Mesendoderm (in vitro differentiated cells): ENCODE results near the gene SYNE4.

Experiments
- DNase-seq: peaks from one replicate; pipeline ENCODE4 v3.0.0; 2013
- H2AK5ac ChIP-seq: 2 replicates; pipeline ENCODE4 v1.6.1; 2013; ENCODE audit warnings: low read length, inconsistent platforms
- H2BK120ac ChIP-seq: 2 replicates; pipeline ENCODE4 v1.6.1; 2013; ENCODE audit warnings: low read depth, mild to moderate bottlenecking, low read length, moderate library complexity, mixed read lengths
- H2BK15ac ChIP-seq: replicated peaks from 2 replicates; pipeline ENCODE4 v1.6.1; 2013; ENCODE audit warnings: low read depth, mild to moderate bottlenecking, moderate library complexity
- H2BK5ac ChIP-seq: 2 replicates; pipeline ENCODE4 v1.6.1; 2013; ENCODE audit warnings: low read length, inconsistent platforms
- H3K18ac ChIP-seq: 2 replicates; pipeline ENCODE4 v1.6.1; 2013; ENCODE audit warnings: mild to moderate bottlenecking, low read length, mixed read lengths
- H3K23ac ChIP-seq: one replicate; pipeline ENCODE4 v1.6.1; 2013; ENCODE audit warnings: low read length
- H3K27ac ChIP-seq: 2 replicates; pipeline ENCODE4 v1.5.1; 2013; ENCODE audit warnings: low read depth, mild to moderate bottlenecking, inconsistent platforms, low read length, moderate library complexity
- H3K27me3 ChIP-seq: 2 replicates; pipeline ENCODE4 v1.6.1; 2013; ENCODE audit warnings: low read length, control low read depth, mild to moderate bottlenecking, inconsistent platforms; ENCODE audit not compliant: insufficient read depth, poor library complexity
- H3K36me3 ChIP-seq: 2 replicates; pipeline ENCODE4 v1.6.1; 2013; ENCODE audit warnings: low read length, inconsistent platforms; ENCODE audit not compliant: control insufficient read depth, insufficient read depth
- H3K4ac ChIP-seq: one replicate; pipeline ENCODE4 v1.6.1; 2013; ENCODE audit warnings: low read depth, mild to moderate bottlenecking, low read length, moderate library complexity
- H3K4me1 ChIP-seq: 2 replicates; pipeline ENCODE4 v1.6.1; 2013; ENCODE audit warnings: low read depth, low read length, inconsistent platforms; ENCODE audit not compliant: control insufficient read depth
- H3K4me2 ChIP-seq: 2 replicates; pipeline ENCODE4 v1.6.1; 2013; ENCODE audit warnings: low read length
- H3K4me3 ChIP-seq: 2 replicates; pipeline ENCODE4 v1.5.1; 2013; ENCODE audit warnings: mild to moderate bottlenecking, low read length
- H3K56ac ChIP-seq: one replicate; pipeline ENCODE4 v1.6.1; 2013; ENCODE audit warnings: low read length
- H3K79me1 ChIP-seq: 2 replicates; pipeline ENCODE4 v1.6.1; 2013; ENCODE audit warnings: low read length, inconsistent platforms
- H3K79me2 ChIP-seq: 2 replicates; pipeline ENCODE4 v1.6.1; 2013; ENCODE audit warnings: mild to moderate bottlenecking, low read length; ENCODE audit not compliant: control insufficient read depth, insufficient read depth
- H3K9ac ChIP-seq: 2 replicates; pipeline ENCODE4 v1.6.1; 2013; ENCODE audit warnings: low read length, inconsistent platforms
- H4K5ac ChIP-seq: one replicate; pipeline ENCODE4 v1.6.1; 2013; ENCODE audit warnings: low read length
- H4K8ac ChIP-seq: one replicate; pipeline ENCODE4 v1.6.1; 2013; ENCODE audit warnings: low read depth, mild to moderate bottlenecking, control low read depth, low read length, moderate library complexity
- WGBS: extraction: QIAGEN DNeasy Blood & Tissue Kit; methylation state at CpG from one replicate; pipeline ENCODE4 v1.1.7; 2013; ENCODE audit warnings: low lambda C conversion rate, missing lambda C conversion rate; ENCODE audit not compliant: insufficient coverage; ENCODE audit errors: extremely low coverage; 5-methylcytosine and 5-hydroxymethylcytosine counted together

SYNE4 gene

DNA sequence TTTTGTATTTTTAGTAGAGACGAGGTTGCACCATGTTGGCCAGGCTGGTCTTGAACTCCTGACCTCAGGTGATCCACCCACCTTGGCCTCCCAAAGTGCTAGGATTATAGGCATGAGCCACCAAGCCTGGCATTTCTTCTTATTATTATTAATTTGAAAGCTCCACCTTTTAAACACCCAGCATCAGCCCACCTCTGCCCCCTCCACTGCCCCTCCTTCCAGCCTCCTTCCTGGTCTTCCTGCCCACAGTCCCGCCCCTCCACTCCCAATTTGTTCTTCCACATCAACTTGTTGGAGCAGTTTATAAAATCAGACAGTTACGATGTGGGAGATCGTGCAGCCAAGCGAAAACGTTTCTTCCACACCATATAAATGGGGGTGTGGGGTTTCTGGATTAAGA is 31.9 kb upstream of the SYNE4 start:
- no peak overlapping the region for H3K4ac ChIP-seq
- H3K79me1 ChIP-seq: no peaks in the 10 kb centered on the region
- H2BK120ac ChIP-seq: no peak overlapping the region
- no peak overlapping the region for H4K5ac ChIP-seq
- no peak overlapping the region for H3K4me3 ChIP-seq
- no peak for DNase-seq
- no CpG with 5 or more reads among the region's 6 CpGs for WGBS
- no peak overlapping the region for H3K9ac ChIP-seq
- H3K27ac ChIP-seq: no peak overlapping the region
- H3K4me1 ChIP-seq: no peaks in the 10 kb centered on the region
- H4K8ac ChIP-seq: no peak overlapping the region
- no peak overlapping the region for H2BK5ac ChIP-seq
- H3K18ac ChIP-seq: no peak overlapping the region
- H3K23ac ChIP-seq: no peak overlapping the region
- no peak overlapping the region for H2AK5ac ChIP-seq
- H3K27me3 ChIP-seq: no peaks in the 10 kb centered on the region
- no peaks in the 10 kb centered on the region for H3K79me2 ChIP-seq
- H3K4me2 ChIP-seq: no peak overlapping the region
- H2BK15ac ChIP-seq: no peak overlapping the region
- H3K56ac ChIP-seq: no peak overlapping the region
- no peaks in the 10 kb centered on the region for H3K36me3 ChIP-seq

DNA sequence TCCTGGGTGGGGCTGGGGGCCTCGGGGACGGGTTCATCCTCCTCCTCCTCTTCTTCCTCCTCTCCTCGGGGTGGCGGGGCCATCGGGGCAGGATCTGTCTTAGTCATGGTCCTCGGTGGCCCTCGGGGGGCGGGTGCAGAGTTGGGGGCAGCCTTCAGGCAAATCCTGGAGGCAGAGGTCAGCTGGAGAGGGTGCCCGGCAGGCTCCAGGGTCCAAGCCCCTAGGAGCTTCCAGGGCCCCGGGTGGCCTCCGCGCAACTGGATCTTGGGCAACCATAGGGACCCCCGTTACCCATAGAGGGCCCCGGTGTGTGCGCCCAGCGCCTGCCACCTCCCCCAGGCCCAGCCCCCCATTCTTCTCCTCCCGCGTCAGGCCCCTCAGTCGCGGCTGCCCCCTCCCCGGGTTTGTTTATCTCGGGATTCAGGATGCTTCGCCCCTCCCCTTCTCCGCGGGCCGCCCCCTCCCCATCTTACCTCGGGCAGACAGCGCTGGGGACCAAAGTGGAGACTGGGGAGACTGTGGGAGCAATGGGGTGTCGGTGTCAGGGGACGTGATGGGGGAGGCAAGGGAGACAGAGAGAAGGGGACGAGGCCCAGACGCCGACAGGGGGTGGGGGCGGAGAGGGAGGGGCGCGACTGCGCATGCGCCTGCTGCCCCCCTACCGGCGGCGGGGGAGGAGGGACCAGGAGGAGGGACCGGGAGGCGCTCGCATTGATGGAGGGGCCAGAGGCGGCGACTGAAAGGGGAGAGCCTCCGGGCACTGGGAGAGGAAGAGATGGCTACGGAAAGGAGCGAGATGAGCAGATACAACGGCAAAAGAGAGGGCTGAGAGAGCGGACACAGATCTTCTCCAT is 23.9 kb upstream of the SYNE4 start, which contains the start of gene CLIP3:
Gene CLIP3, minus strand, starts transcription at position 623 of the 854 bp plus-strand sequence. Its CDS starts 516 bp downstream, at position 107.
- H3K4ac ChIP-seq: no peak within 1 kb of the TSS
- H3K23ac ChIP-seq: no peak within 1 kb of the TSS
- no peak within 1 kb of the TSS for H2BK15ac ChIP-seq
- no CpG with 5 or more reads among the region's 51 CpGs for WGBS
- H4K8ac ChIP-seq: peak within 1 kb of the TSS; percentile 57
- H3K27ac ChIP-seq: no peak within 1 kb of the TSS
- H3K4me3 ChIP-seq: peak within 1 kb of the TSS; percentile 72
- no peak within 1 kb of the TSS for H2BK5ac ChIP-seq
- H3K56ac ChIP-seq: peak within 1 kb of the TSS; percentile 81
- no peaks in the 10 kb centered on the region for H3K27me3 ChIP-seq
- peak within 1 kb of the TSS; percentile 80 for H3K4me2 ChIP-seq
- no peaks in the 10 kb centered on the region for H3K4me1 ChIP-seq
- no peaks in the 10 kb centered on the region for H3K79me2 ChIP-seq
- peak within 1 kb of the TSS; percentile 59 for H3K9ac ChIP-seq
- no peaks in the 10 kb centered on the region for H3K79me1 ChIP-seq
- no peak within 1 kb of the TSS for H2AK5ac ChIP-seq
- no peak within 1 kb of the TSS for H3K18ac ChIP-seq
- no peak within 1 kb of the TSS for H4K5ac ChIP-seq
- no peaks in the 10 kb centered on the region for H3K36me3 ChIP-seq
- DNase-seq: peak; percentile 77
- no peak within 1 kb of the TSS for H2BK120ac ChIP-seq

- H4K8ac ChIP-seq: no peak overlapping the region
- no peak overlapping the region for H3K27ac ChIP-seq
- H3K4me3 ChIP-seq: no peak overlapping the region
- no peak overlapping the region for H2BK15ac ChIP-seq
- no peak overlapping the region for H3K9ac ChIP-seq
- WGBS: no CpG with 5 or more reads among the region's 6 CpGs
- no peaks in the 10 kb centered on the region for H3K4me1 ChIP-seq
- no peak overlapping the region for H2AK5ac ChIP-seq
- H4K5ac ChIP-seq: no peak overlapping the region
- no peak overlapping the region for H3K4ac ChIP-seq
- H3K4me2 ChIP-seq: no peak overlapping the region
- no peak for DNase-seq
- H2BK120ac ChIP-seq: no peak overlapping the region
- no peaks in the 10 kb centered on the region for H3K36me3 ChIP-seq
- no peaks in the 10 kb centered on the region for H3K27me3 ChIP-seq
- no peak overlapping the region for H2BK5ac ChIP-seq
- H3K18ac ChIP-seq: no peak overlapping the region
- H3K79me1 ChIP-seq: no peaks in the 10 kb centered on the region
- no peak overlapping the region for H3K56ac ChIP-seq
- H3K23ac ChIP-seq: no peak overlapping the region
- H3K79me2 ChIP-seq: no peaks in the 10 kb centered on the region
These were observed 22.7 kb upstream of the SYNE4 start for GRCh38 chr19:36031308-36031707.

GRCh38 chr19:36030264-36031148 is 21.9 kb upstream of the SYNE4 start:
- Histone ChIP-seq H3K4me2 (no peak overlapping the region), H3K9ac (no peak overlapping the region), H2BK15ac (no peak overlapping the region), H3K18ac (no peak overlapping the region), H4K5ac (no peak overlapping the region), H4K8ac (no peak overlapping the region), H3K36me3 (no peaks in the 10 kb centered on the region), H2BK5ac (no peak overlapping the region), H3K4me1 (no peaks in the 10 kb centered on the region), H3K4me3 (no peak overlapping the region), H3K23ac (no peak overlapping the region), H3K27ac (no peak overlapping the region), H2BK120ac (no peak overlapping the region), H3K56ac (no peak overlapping the region), H3K4ac (no peak overlapping the region), H2AK5ac (no peak overlapping the region), H3K27me3 (no peaks in the 10 kb centered on the region), H3K79me1 (no peaks in the 10 kb centered on the region), H3K79me2 (no peaks in the 10 kb centered on the region)
- WGBS: no CpG with 5 or more reads among the region's 8 CpGs
- peak; percentile 14 for DNase-seq

DNA sequence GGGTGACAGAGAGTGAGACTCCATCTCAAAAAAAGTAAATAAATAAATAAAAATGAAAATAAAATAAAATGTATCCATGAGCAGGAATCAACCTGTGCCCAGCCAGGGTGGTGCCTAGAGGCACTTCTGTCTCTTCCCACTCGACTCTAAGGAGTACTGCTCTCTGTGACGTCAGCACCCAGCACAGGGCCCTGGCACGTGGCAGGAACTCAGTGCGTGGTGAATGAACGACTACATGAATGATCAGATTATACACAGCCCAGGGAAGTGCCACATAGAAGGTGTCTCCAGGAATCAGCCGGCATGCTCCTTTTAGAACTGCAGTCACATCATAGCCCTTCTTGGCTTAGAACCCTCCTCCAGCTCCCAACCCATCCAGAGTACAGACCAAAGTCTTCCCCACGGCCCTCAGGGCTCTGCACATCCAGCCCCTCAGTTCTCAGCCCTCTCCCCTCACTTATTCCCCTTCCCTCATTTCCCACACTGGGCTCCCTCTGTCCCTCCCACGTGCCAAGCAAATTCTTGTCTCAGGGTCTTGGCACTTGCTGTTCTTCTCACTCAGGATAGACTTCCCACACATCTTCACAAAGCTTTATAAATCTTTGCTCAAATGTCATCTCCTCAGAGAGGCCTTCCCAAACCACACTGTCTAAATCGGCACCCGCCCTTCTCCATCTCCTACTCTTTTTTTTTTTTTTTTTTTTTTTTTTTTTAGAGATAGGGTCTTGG is 19.9 kb upstream of the SYNE4 start:
- no peak overlapping the region for H3K4me2 ChIP-seq
- no CpG with 5 or more reads among the region's 10 CpGs for WGBS
- H3K23ac ChIP-seq: no peak overlapping the region
- no peaks in the 10 kb centered on the region for H3K4me1 ChIP-seq
- no peak overlapping the region for H3K9ac ChIP-seq
- H2AK5ac ChIP-seq: no peak overlapping the region
- H3K4me3 ChIP-seq: no peak overlapping the region
- H3K79me1 ChIP-seq: no peaks in the 10 kb centered on the region
- no peaks in the 10 kb centered on the region for H3K79me2 ChIP-seq
- no peak overlapping the region for H3K56ac ChIP-seq
- H3K36me3 ChIP-seq: no peaks in the 10 kb centered on the region
- no peak overlapping the region for H2BK5ac ChIP-seq
- no peak overlapping the region for H3K18ac ChIP-seq
- no peak for DNase-seq
- no peak overlapping the region for H3K4ac ChIP-seq
- no peak overlapping the region for H2BK15ac ChIP-seq
- H3K27me3 ChIP-seq: no peaks in the 10 kb centered on the region
- H4K5ac ChIP-seq: no peak overlapping the region
- no peak overlapping the region for H3K27ac ChIP-seq
- no peak overlapping the region for H2BK120ac ChIP-seq
- H4K8ac ChIP-seq: no peak overlapping the region
